Esophagus muscularis mucosa (tissue), 4 donors: ENCODE data around the gene SAC3D1. TPM values are rescaled to one million over a fixed set of nuclear protein-coding genes. Genes with fewer than 3 reads are reported as not detected.

Source experiments
- DNase-seq: peaks from one replicate; pipeline ENCODE4 v3.0.0-alpha.2; 2017; ENCODE audit errors: extremely low spot score
- H3K27ac ChIP-seq, 4 donors: fragments of 200-600 bp; sonication (generic); replicated peaks in 1 of 4; 1 replicate in 3 of 4; 2 replicates in 1 of 4; pipeline ENCODE4 v1.5.1; 2016 to 2019; ENCODE audit warnings: mild to moderate bottlenecking in 1 of 4
- H3K27me3 ChIP-seq, 4 donors: fragments of 200-600 bp; sonication (generic); one replicate each; pipeline versions ENCODE4 v1.5.1 to v1.6.0; 2016 to 2019
- H3K36me3 ChIP-seq, 4 donors: fragments of 200-600 bp; sonication (generic); one replicate each; pipeline ENCODE4 v1.5.1; 2016 to 2019
- H3K4me1 ChIP-seq, 4 donors: fragments of 200-600 bp; sonication (generic); one replicate each; pipeline ENCODE4 v1.5.1; 2016 to 2019
- H3K4me3 ChIP-seq, 4 donors: fragments of 200-600 bp; sonication (generic); 1 replicate in 2 of 4; 2 replicates in 2 of 4; pipeline ENCODE4 v1.5.1; 2016 to 2019; ENCODE audit warnings: mild to moderate bottlenecking in 4 of 4, moderate library complexity in 1 of 4
- H3K9me3 ChIP-seq, 4 donors: fragments of 200-600 bp; sonication (generic); 1 replicate in 3 of 4; 2 replicates in 1 of 4; pipeline ENCODE4 v1.5.1; 2016 to 2019
- EP300 ChIP-seq: sonication (generic); formaldehyde crosslinking; IDR thresholded peaks from one replicate; pipeline ENCODE4 v1.6.1; 2017; ENCODE audit warnings: antibody characterized with exemption
- POLR2A ChIP-seq: fragments of 450-650 bp; IDR thresholded peaks from one replicate; pipeline ENCODE4 v1.6.1; 2017; ENCODE audit warnings: antibody characterized with exemption, moderate library complexity, mild to moderate bottlenecking, low read depth
- POLR2AphosphoS5 ChIP-seq, 2 donors: sonication (generic); formaldehyde crosslinking; IDR thresholded peaks; one replicate each; pipeline ENCODE4 v1.6.1; 2017; ENCODE audit warnings: antibody characterized with exemption in 2 of 2
- WGBS: methylation state at CpG from one replicate; pipeline ENCODE4 v1.1.5; 2018; 5-methylcytosine and 5-hydroxymethylcytosine counted together
- intact Hi-C: fragments of 100-400 bp; cut with DNase I; formaldehyde crosslinking; loops from one replicate; pipeline ENCODE4 v1.15.1; 2023
- total RNA-seq, 4 donors: library from RNA; depleted of rRNA; stranded (reverse); fragments of >200 nt; gene quantifications; one replicate each; pipeline versions ENCODE4 v1.1.0 to v1.2.1, GENCODE V29; 2016
- TF ChIP-seq, protein P1 (sequence below), 3 experiments: fragments of 200-600 bp in 2 of 3; fragments of 450-650 bp in 1 of 3; sonication (generic) in 2 of 3; IDR thresholded peaks; one replicate each; pipeline ENCODE4 v1.5.1; 2017 to 2019; ENCODE audit warnings: antibody characterized with exemption in 3 of 3, mild to moderate bottlenecking in 2 of 3, moderate library complexity in 1 of 3

The SAC3D1 gene
- total RNA-seq, 4 donors from 2014 or later, result 9.6 to 21.8 (median 13.1) TPM

DNA sequence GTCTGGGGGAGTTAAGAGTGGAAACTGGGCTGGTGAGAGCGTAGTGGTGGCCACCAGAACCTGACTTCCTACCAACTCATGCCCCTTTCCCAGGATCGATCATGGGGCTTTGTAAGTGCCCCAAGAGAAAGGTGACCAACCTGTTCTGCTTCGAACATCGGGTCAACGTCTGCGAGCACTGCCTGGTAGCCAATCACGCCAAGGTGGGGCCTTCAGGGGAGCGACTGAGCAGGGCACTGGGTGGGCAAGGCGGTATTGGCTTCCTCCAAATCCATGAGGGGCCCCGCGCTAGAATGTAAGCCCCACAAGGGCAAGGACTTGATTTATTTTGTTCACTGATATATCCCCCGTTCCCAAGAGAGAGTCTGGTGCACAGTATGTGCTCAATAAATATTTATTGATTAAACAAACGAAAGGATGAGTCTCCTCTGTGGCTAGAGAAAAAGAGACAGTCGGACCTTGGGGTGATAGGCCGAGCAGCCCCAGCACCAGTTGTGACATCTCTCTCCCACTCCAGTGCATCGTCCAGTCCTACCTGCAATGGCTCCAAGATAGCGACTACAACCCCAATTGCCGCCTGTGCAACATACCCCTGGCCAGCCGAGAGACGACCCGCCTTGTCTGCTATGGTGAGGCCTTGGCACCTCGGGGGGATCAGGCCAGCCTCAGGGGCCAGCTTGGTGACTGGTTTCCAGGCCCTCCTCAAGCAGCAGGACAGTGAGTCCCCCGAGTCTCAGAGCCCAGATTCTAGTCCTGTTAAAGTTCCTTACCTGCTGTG, 43.8 kb downstream of the SAC3D1 start:
- no peak for DNase-seq
- H3K9me3 ChIP-seq, result no peaks in the 10 kb centered on the region
- 49% methylated on average over 22 of the region's 23 CpGs for WGBS
- H3K4me1 ChIP-seq, result peaks cover 17 to 24% (median 21%) of the 10 kb centered on the region in 4 donors
- H3K27ac ChIP-seq, result peak overlapping the region; percentile 90 to 97 (median 92)
- intact Hi-C loops, result loop anchor here (1.0 to 5.0 kb wide), 3 partner anchors 12 to 72 kb away; partner anchors contain the start of genes ARL2 and VPS51
- no peaks in the 10 kb centered on the region for H3K27me3 ChIP-seq
- H3K36me3 ChIP-seq, result peaks cover 22 to 48% (median 47%) of the 10 kb centered on the region in 4 donors
- TF ChIP-seq POLR2A (no peak), EP300 (no peak), POLR2AphosphoS5 (IDR thresholded peaks at IDR 0.05) (no peak)
- TF ChIP-seq, protein P1, sequence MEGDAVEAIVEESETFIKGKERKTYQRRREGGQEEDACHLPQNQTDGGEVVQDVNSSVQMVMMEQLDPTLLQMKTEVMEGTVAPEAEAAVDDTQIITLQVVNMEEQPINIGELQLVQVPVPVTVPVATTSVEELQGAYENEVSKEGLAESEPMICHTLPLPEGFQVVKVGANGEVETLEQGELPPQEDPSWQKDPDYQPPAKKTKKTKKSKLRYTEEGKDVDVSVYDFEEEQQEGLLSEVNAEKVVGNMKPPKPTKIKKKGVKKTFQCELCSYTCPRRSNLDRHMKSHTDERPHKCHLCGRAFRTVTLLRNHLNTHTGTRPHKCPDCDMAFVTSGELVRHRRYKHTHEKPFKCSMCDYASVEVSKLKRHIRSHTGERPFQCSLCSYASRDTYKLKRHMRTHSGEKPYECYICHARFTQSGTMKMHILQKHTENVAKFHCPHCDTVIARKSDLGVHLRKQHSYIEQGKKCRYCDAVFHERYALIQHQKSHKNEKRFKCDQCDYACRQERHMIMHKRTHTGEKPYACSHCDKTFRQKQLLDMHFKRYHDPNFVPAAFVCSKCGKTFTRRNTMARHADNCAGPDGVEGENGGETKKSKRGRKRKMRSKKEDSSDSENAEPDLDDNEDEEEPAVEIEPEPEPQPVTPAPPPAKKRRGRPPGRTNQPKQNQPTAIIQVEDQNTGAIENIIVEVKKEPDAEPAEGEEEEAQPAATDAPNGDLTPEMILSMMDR (IDR thresholded peaks at IDR 0.05), result no peak
- peak overlapping the region; percentile 64 to 93 (median 83) for H3K4me3 ChIP-seq

DNA sequence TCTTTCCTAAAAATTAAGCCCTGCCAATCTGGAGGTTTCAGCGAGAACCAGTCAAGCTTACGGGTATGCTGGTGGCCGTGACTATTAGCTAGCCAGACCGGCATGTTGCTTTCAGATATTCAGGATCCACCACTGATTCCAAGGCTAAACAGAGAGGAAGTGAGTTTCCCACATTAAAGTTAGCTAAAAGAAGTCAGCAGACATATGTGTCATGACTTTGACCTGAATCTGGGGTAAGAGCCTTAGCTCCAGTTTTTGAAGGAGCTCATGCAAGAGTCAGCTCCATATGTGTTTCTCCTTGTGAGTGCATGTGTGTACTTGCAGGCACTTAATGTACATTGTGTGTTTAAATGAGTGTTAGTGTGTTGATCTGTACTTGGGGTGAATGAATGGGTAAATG, 44.4 kb downstream of the SAC3D1 start:
- H3K9me3 ChIP-seq, result no peaks in the 10 kb centered on the region
- 90% methylated on average over 4 of the region's 4 CpGs for whole genome bisulfite sequencing
- H3K27me3 ChIP-seq, result no peaks in the 10 kb centered on the region
- peaks cover 22 to 51% (median 50%) of the 10 kb centered on the region in 4 donors for H3K36me3 ChIP-seq
- TF ChIP-seq EP300, result no peak
- TF ChIP-seq POLR2A, result no peak
- TF ChIP-seq, protein P1 (IDR thresholded peaks at IDR 0.05), result no peak
- TF ChIP-seq POLR2AphosphoS5 (IDR thresholded peaks at IDR 0.05), result no peak
- no peak for DNase-seq
- peaks cover 17 to 24% (median 21%) of the 10 kb centered on the region in 4 donors for H3K4me1 ChIP-seq
- intact Hi-C loops, result no loop called here
- H3K27ac ChIP-seq, result no peak overlapping the region
- no peak overlapping the region for H3K4me3 ChIP-seq

DNA sequence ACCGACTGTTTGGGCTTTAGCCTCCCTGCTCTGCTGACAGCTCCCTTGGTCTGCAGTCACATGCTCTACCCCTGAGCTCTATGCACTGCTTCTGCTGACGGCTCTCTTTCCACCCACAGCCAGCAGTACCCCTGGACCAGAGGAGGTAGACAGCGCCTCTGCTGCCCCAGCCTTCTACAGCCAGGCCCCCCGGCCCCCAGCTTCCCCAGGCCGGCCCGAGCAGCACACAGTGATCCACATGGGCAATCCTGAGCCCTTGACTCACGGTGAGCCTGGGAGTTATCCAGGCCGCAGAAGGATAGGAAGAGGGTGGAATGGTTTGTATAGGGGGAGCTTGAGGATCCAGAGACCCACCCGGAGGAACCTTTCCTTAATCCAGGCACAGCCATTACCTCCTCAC, 45.8 kb downstream of the SAC3D1 start:
- 92% methylated on average over 8 of the region's 9 CpGs for whole genome bisulfite sequencing
- Histone ChIP-seq H3K36me3 (peaks cover 22 to 51% (median 50%) of the 10 kb centered on the region in 4 donors), H3K27ac (no peak overlapping the region), H3K4me3 (no peak overlapping the region), H3K27me3 (no peaks in the 10 kb centered on the region), H3K9me3 (no peaks in the 10 kb centered on the region), H3K4me1 (peaks cover 17 to 24% (median 21%) of the 10 kb centered on the region in 4 donors)
- no peak for DNase-seq
- intact Hi-C loops, result no loop called here
- TF ChIP-seq, protein P1 (IDR thresholded peaks at IDR 0.05), result no peak
- TF ChIP-seq POLR2AphosphoS5 (IDR thresholded peaks at IDR 0.05), result no peak
- TF ChIP-seq POLR2A, result no peak
- TF ChIP-seq EP300, result no peak

DNA sequence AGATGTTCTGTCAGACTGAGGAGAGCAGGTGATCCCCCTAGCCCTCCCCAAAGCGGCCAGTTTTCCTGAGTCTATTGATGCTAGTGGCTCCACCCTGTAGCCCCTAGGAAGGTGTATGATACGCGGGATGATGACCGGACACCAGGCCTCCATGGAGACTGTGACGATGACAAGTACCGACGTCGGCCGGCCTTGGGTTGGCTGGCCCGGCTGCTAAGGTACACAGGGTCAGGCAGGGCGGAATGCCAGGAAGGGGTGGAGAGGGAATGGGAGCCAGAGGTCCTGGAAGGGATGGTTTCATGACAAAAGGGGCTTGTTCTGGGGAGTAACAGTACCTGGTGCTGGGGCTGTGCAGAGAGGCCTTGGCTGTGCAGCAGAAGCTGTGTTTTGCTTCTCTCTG, 46.2 kb downstream of the SAC3D1 start:
- Histone ChIP-seq H3K27ac (no peak overlapping the region), H3K4me3 (no peak overlapping the region), H3K27me3 (no peaks in the 10 kb centered on the region), H3K36me3 (peaks cover 22 to 51% (median 50%) of the 10 kb centered on the region in 4 donors), H3K9me3 (no peaks in the 10 kb centered on the region), H3K4me1 (peaks cover 17 to 24% (median 21%) of the 10 kb centered on the region in 4 donors)
- WGBS, result 86% methylated on average over 11 of the region's 11 CpGs
- TF ChIP-seq, protein P1 (IDR thresholded peaks at IDR 0.05), result no peak
- TF ChIP-seq POLR2A (no peak), EP300 (no peak), POLR2AphosphoS5 (IDR thresholded peaks at IDR 0.05) (no peak)
- intact Hi-C loops, result no loop called here
- DNase-seq, result no peak
